ENCODE data around the gene PIM2.
A peak's percentile ranks its signal among the peaks of the same experiment; 100 is the strongest.

PIM2 gene

DNA sequence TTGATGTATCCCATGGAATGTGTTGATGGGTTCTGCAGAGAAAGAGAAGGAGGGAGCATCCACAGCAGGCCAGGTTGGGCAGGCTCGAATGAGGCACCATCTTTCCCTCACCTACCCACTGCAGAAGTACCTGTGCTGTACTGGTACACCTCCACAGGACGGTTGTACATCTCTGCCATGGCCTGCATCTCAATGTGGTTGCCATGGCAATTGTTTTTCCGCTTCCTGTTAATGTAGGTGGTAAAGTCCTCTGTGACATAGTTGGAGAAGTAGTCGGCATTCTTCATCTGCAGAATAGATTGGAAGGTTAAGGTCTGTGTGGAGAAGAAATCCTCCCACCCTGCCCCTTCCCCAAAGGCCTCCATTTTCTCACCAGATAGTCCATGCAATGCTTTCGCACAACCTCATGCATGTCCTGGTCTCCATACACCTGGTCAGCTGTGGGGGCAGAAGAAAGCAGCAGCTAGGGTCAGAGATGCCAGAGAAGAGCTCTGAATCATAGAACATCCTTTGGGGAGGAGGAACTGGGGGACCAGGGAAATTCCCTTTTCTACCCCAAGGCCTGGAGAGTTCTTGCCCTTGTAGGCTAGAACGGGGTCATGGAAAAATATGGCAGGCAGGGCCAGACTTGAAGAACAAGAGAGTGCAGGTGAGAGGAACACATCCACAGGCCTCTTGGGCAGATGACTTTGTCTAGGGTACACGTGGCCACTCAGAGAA is 15.9 kb upstream of the PIM2 start:
- DNase-seq, result no peak

DNA sequence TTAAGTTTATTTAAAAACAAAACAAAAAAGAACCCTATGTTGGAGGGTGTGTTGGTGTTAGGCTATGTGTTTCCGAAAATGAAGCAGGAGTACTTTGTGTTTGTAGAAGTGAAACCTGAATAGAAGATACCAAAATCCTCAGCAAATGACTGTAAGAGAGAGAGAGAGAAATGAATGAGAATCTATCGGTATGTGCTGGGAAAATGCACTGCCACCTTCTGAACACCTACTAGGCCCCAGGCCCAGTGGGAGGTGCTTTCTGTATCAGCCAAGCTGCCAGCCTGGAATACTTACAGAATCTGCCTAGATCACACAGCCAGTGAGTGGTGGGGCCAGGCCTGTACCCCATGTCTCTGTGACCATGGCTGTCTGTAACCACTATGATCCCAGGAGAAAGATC is 14.9 kb upstream of the PIM2 start:
- no peak for DNase-seq

DNA sequence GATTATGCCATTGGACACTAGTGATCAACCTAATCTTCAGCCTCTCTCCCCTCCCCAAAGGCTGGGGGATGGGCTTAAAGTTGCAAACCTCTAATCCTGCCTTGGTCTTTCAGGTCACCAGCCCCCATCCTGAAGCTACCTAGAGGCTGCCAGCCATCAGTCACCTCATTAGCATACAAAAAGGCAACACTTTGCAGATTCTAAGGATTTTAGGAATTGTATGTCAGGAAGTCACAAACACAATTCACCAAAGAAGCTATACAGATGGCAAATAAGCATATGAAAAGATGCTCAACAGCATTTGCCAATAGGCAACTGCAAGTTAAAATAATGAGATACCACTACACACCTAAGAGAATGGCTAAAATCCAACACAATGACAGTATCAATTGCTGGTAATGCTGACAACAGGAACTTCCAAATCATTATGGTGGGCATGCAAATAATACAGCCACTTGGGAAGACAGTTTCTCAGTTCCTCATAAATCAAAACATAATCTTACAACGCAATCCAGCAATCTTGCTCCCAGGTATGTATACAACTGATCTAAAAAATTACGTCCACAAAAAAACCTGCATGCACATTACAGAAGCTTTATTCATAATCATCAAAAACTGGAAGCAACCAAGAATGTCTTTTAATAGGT is 9.0 kb upstream of the PIM2 start:
- no peak for DNase-seq

DNA sequence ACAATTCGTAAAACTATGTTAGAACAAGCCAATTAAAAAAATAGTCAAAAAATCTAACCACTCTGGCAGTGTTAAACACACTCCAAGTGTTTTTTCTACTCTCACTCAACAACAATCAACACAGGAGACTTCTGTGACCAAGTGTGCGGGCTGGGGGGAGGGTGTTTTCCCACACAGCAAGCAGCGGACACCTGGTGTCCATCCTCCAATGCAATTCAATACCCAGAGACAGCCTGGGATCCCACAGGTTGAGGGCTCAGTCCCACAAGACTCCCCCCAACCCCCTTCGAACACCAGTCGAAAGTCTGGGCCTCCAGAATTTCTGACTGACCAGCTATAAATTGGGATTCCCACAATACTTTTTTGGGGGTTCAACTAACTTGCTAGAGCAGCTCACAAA is 8.3 kb upstream of the PIM2 start:
- DNase-seq, result no peak

GRCh38 chrX:48924270-48924669 is 5.4 kb upstream of the PIM2 start:
- DNase-seq, result no peak

DNA sequence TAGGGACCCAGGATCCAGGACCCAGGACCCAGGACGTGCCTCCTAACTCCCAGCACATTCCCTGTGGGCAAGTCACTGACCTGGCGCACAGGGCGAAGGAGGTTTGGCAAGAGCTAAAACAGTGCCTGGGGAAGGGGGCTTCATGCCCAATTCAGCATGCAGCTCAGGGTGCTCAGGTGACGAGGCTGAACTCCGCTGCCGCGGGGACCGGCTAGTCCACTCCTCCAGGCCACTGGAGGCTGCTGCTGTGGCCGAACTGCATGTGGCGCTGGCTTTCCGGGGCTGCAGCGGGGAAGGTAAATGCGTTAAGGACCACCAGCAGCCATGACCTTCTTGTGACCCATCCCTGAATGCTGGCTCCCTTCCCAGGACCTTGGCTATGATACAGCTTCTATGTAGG is 4.9 kb upstream of the PIM2 start:
- DNase-seq, result no peak

DNA sequence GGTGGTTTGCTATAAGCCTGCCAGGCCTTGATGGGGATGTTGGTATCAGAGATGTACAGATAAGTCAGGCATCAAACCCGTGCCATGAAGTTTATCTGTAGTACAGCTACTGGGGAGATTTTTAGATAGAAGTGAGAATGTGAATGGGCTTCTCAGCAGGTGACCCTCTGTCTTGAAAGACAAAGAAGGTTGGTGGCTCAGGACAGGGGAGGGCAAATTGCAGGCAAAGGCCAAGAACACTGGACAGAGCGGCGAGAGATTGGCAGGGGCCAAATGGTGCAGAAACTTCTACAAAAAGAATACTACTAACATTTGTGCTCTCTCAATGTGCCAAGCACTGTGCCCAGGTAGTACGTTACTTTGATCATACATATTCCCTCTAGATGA is 1.9 kb upstream of the PIM2 start:
- no peak for DNase-seq

- DNase-seq, result no peak
Observed at GRCh38 chrX:48919947-48920717, 1.3 kb upstream of the PIM2 start.

- no peak for DNase-seq
Observed at GRCh38 chrX:48919360-48919841, 577 bp upstream of the PIM2 start.

GRCh38 chrX:48918301-48918642 is 552 bp downstream of the PIM2 start:
- DNase-seq, result no peak

- DNase-seq, result peak; percentile 78
Observed at GRCh38 chrX:48917139-48918001, 1.5 kb downstream of the PIM2 start.

DNA sequence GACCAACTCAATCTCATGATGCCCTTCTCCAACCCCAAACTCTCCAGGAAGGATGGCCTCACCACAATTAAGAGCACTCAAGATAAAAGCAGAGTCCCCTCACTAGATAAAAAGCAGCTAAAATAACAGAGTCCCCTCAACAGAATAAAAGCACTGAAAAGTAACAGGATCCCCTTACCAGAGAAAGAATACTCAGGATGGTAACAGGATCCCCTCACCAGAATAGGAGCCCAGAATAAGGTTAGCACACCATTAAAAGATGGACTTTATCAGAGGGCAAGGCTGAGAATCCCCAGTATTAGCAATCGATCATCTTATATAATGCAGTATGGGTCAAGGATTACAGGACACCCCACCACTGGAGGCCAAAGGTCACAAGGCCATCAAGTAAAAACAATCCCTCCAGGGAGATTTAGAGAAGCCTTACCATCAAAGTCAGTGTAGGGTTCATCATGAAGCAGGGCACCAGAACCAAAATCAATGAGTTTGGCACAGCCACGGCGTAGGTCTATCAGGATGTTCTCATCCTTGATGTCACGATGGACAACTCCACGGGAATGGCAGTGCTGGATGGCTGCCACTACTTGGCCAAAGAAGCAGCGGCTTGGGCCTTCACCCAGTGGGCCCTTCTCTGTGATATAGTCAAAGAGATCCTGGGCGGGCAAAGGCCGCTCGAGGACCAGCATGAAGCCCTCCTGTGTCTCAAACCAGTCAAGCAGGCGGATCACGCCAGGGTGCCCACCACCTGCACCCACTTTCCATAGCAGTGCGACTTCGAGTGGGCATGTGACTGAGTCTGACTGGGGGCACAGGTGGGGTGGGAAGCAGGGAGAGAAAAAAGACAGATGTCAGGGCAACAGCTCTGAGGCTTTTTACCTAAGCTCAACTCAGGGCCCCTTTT is 4.0 kb downstream of the PIM2 start:
- no peak for DNase-seq

DNA sequence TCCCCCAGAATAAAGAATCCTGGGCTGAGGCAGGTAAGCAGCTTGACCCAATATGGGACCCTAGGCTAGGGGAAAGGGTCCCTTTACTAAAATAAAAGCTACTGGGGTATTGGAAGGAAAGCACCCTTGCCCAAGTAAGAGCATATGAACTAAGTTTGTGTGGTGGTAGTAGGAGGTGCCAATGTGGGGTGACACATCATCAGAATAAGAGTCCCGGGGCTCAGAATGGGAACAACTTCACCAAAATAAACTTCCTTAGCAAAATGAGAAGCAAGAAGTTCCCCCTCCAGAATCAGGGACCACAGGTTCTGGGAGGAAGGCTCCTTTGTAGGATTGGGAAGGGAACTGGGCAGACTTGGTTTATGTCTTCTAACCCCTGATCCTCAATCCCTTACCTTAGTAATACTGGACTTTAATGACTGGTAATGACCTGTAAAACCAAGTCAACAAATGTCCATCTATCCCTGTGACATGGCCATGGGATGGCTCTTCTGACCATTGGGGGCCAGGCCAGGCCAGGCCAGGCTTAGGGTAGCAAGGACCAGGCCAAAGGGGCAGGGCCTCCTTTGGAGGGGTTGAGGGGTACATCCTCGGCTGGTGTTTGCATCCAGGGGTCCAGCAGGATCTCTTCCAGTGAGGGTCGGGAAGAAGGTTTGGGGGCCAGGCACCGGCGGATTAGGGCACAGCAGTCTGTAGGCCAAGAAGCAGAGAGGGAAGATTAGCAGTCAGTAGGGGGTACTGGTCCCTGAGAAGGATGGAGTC is 5.0 kb downstream of the PIM2 start:
- no peak for DNase-seq

DNA sequence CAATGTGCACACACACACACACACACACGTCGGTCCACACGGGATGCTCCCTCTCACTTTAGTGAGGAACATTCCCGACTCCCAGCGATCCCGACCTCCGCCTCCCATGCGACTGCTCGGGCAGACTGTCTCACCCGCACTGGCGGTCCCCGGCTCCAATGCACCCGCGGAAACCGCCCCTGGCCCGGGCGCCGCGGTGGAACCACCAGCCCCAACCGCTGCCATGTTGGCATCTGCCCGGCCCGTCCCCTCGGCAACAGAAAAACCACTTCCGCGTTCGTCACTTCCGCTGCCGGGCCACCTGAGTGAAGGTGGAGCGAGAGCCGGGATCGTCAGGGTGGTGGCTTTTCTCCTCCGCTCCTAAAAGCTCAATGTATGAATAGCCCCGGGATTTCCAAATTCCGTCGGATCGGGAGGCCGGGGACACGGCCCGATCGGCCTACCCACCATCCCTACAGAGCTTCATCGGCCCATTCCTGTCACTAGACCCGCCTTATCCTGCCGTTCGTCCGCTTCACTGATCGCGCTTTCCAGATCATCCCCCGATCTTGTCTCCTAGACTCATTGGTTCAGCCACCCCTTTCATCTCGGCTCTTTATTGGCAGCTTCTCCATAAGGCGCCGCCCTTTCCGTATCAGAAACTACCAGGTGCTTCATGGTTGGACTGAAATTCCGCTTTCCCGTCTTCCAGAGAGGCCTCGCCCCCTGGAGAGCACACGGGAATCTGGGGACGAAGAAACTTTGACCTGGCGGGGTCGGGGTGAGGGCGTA is 7.2 kb downstream of the PIM2 start, which contains the start of gene SLC35A2:
SLC35A2 (minus strand) TSS at position 235 of the 771 bp plus-strand sequence; CDS start at position 225, 10 bp downstream.
- peak; percentile 48 for DNase-seq

- no peak for DNase-seq
Observed at GRCh38 chrX:48910926-48911411, 7.9 kb downstream of the PIM2 start.

DNA sequence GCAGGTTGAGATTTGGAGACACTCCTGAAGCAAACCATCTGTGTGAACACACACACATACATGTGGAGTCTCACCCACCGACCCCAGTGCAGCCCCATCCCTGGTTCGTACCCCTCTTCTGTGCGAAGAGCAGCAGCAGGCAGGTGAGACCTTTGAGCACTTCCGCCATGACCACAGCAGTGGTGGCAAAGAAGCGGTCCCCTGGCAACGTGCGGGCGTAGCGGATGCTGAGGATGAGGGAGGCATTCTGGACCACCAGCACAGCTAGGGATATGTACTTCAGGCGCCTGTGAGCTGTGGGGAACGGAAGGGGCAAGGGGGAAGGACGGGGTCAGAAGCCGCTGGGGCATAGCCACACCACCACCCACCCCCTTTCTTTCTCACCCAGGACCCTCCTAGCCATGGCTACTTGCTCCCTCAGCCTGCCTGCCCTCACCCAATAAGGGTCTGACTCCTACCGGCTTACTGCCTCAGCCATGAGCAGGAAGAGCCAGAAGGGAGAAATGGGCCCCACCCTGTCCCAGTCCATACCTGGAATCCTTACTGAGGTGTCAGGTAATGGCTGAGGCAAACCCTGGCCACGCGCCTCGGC is 9.0 kb downstream of the PIM2 start:
- no peak for DNase-seq

- DNase-seq, result no peak
Observed at GRCh38 chrX:48908600-48908999, 10.2 kb downstream of the PIM2 start.

DNA sequence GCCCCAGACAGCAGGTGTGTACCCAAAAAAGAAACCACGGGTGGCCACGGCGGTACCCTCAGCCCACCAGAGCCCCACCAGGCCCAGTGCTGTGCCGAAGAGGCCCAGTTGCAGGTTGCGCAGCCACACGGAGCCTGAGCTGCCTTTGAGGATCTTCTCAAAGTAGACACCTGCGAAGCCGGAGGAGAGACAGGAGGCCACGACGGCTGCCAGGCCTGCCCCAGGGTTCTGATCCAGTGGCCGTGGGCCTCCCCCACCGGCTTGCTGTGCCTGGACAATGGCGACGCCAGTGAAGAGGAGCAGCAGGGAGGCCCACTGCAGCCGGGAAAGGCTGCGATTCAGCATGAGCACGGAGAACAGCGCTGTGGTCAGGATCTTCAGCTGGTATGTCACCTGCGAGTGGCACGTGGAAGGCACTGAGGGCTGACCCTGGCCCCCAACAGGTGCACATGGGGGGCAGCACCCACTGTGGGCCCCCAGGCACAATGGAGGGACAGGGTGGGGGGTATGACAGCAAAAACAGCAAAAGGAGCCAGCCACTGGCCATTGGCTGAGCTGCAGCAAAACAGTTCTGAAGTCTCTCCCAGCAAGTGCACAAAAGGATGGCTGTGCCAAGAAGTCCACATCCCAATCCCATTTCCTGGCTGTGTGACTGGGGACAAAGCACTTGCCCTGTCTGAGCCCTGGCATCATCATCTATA is 13.6 kb downstream of the PIM2 start:
- no peak for DNase-seq

DNA sequence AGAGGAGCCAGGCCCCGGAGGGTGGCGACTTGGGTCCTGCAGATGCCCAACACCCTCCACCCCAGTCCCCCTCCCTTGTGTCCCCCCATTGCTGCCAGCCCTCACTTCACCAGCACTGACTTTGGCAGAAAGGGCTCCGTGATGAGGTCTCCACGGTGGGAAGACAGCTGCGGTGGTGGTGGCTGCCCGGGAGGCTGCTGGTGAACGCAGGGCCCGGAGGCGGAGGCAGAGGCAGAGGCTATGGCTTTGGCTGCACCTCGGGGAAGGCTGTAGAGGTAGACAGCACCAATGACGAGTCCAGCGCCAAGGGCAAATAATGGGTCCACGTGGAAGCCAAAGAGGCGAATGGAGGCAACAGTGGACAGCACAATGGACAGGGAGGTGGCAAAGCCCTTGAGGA is 14.2 kb downstream of the PIM2 start:
- no peak for DNase-seq

All from GDM1 (cell line).